ENCODE measurements around the gene ZNF581. TPM values are rescaled to one million over a fixed set of nuclear protein-coding genes. Genes with fewer than 3 reads are reported as not detected.

ZNF581 gene
- total RNA-seq, 1 experiment from 2014 or later: 65.1 TPM

GRCh38 chr19:55688422-55689218 lies 45.2 kb downstream of the ZNF581 start:
- no peaks in the 10 kb centered on the region for H4K20me1 ChIP-seq (ENCODE audit: control insufficient read depth, insufficient read depth, insufficient read length)

More at GRCh38 chr19:55688422-55689218, 45.2 kb downstream of the ZNF581 start:
- H3K23ac ChIP-seq (ENCODE audit: insufficient read length, low read depth, low read length): no peak overlapping the region
- no peaks in the 10 kb centered on the region for H3K27me3 ChIP-seq (ENCODE audit: insufficient read depth, low read length)
- H2AFZ ChIP-seq (ENCODE audit: low read length): no peak overlapping the region
- no peaks in the 10 kb centered on the region for H3K4me1 Mint-ChIP-seq
- H4K8ac ChIP-seq (replicated peaks; ENCODE audit: insufficient read length, low read depth, low read length): no peak overlapping the region
- H3K18ac ChIP-seq (ENCODE audit: insufficient read length, low read depth, low read length): no peak overlapping the region
- no peak overlapping the region for H2BK5ac ChIP-seq (ENCODE audit: insufficient read length, low read length)
- H2BK120ac ChIP-seq (ENCODE audit: low read depth, low read length, poor library complexity, severe bottlenecking): no peak overlapping the region
- H3T11ph ChIP-seq (ENCODE audit: low read length): no peak overlapping the region
- H3K27ac Mint-ChIP-seq: peak overlapping the region in 1 of 3 experiments; percentile 97; a peak in 1 of 7 replicates
- TF ChIP-seq, protein P1, sequence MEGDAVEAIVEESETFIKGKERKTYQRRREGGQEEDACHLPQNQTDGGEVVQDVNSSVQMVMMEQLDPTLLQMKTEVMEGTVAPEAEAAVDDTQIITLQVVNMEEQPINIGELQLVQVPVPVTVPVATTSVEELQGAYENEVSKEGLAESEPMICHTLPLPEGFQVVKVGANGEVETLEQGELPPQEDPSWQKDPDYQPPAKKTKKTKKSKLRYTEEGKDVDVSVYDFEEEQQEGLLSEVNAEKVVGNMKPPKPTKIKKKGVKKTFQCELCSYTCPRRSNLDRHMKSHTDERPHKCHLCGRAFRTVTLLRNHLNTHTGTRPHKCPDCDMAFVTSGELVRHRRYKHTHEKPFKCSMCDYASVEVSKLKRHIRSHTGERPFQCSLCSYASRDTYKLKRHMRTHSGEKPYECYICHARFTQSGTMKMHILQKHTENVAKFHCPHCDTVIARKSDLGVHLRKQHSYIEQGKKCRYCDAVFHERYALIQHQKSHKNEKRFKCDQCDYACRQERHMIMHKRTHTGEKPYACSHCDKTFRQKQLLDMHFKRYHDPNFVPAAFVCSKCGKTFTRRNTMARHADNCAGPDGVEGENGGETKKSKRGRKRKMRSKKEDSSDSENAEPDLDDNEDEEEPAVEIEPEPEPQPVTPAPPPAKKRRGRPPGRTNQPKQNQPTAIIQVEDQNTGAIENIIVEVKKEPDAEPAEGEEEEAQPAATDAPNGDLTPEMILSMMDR (conservative IDR thresholded peaks at IDR 0.05): no peak
- H2AK5ac ChIP-seq (ENCODE audit: insufficient read length, low read length): no peak overlapping the region
- H3K14ac ChIP-seq (ENCODE audit: insufficient read depth, low read length): no peak overlapping the region
- no peak overlapping the region for H2BK15ac ChIP-seq (ENCODE audit: low read depth, low read length)
- H3K4me2 ChIP-seq (ENCODE audit: insufficient read depth, insufficient read length, low read length): no peak overlapping the region
- H4K5ac ChIP-seq (ENCODE audit: insufficient read length, low read depth, low read length): no peak overlapping the region
- DNase-seq: no peak
- no peaks in the 10 kb centered on the region for H3K4me1 ChIP-seq (ENCODE audit: insufficient read depth, low read length)
- no peak overlapping the region; a peak in 1 of 5 replicates for H3K4me3 Mint-ChIP-seq
- no CpG with 5 or more reads among the region's 27 CpGs for WGBS (ENCODE audit: extremely low coverage, insufficient read length, low lambda C conversion rate)
- no peak overlapping the region for H2BK12ac ChIP-seq (ENCODE audit: insufficient read length, low read depth, low read length)
- no peak overlapping the region for H3K56ac ChIP-seq (ENCODE audit: insufficient read length, low read depth, low read length)
- H2BK20ac ChIP-seq (ENCODE audit: low read depth, low read length, poor library complexity, severe bottlenecking): no peak overlapping the region
- H3K9ac ChIP-seq (ENCODE audit: extremely low read depth, insufficient read length, low read length): no peak overlapping the region
- no peaks in the 10 kb centered on the region for H3K27me3 Mint-ChIP-seq (ENCODE audit: low read depth)
- no peaks in the 10 kb centered on the region for H3K23me2 ChIP-seq (ENCODE audit: insufficient read length, low read depth, low read length, poor library complexity, severe bottlenecking)
- no peaks in the 10 kb centered on the region for H3K79me2 ChIP-seq (ENCODE audit: insufficient read depth, low read length)
- H3K27ac ChIP-seq (ENCODE audit: insufficient read length, low read depth, low read length): no peak overlapping the region
- H3K4ac ChIP-seq (ENCODE audit: low read depth, low read length): no peak overlapping the region
- H3K79me1 ChIP-seq (ENCODE audit: insufficient read depth, low read depth, low read length, poor library complexity, severe bottlenecking): no peaks in the 10 kb centered on the region
- H4K91ac ChIP-seq (ENCODE audit: insufficient read length, low read depth, low read length): no peak overlapping the region
- H3K9me3 Mint-ChIP-seq: no peaks in the 10 kb centered on the region; a peak in 1 of 5 replicates
- no peaks in the 10 kb centered on the region for H3K9me3 ChIP-seq (ENCODE audit: control insufficient read depth, low read depth, low read length)
- H3K36me3 Mint-ChIP-seq (ENCODE audit: insufficient read depth in 1 of 3, low read depth in 3 of 3): peaks cover 28 to 62% (median 51%) of the 10 kb centered on the region in 3 experiments

Data from H9 (cell line).